ENCODE results near the gene ARL1.

DNA sequence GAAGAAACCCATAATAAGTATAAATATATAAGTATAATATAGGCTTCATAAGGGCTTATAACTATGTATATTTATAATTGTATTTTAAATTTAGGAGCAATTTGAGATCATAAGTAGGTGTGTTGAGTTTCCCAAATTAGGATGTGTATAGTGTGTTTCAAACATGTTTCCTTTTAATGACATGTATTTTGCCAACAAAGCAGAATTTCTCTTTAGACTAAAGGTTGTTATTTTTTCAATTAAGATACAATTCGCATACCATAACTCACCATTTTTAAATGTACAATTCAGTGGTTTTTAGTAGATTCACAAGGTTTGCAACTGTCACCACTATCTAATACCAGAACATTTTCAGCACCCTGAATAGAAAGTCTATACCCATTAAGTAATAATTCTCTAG is 7.7 kb upstream of the ARL1 start:
- no peak for TF ChIP-seq POLR2A (IDR thresholded peaks at IDR 0.05; ENCODE audit: low read depth, low read length)
- TF ChIP-seq POLR2AphosphoS5 (IDR thresholded peaks at IDR 0.05; ENCODE audit: low read depth, low read length), result no peak
- no peak for TF ChIP-seq TAF1 (IDR thresholded peaks at IDR 0.05; ENCODE audit: borderline replicate concordance, low read depth, low read length)
